Muscle of arm (tissue), 12 donors: ENCODE results near the gene WFDC9. TPM values are rescaled to one million over a fixed set of nuclear protein-coding genes. Genes with fewer than 3 reads are reported as not detected.
"Not testable (repeated sequence)": the region's sequence is repeated elsewhere in the genome, so short reads cannot be mapped to it uniquely, and the experiment has no call there.

Source experiments
- DNase-seq: peaks from one replicate; pipeline ENCODE4 v3.0.0-alpha.2; 2013
- polyA plus RNA-seq, 12 donors: library from polyadenylated mRNA; unstranded; fragments of 120-200 nt; gene quantifications; one replicate each; pipeline ENCODE4 v1.2.1, GENCODE V29; 2013; ENCODE audit not compliant: insufficient read length in 12 of 12

The WFDC9 gene
- polyA plus RNA-seq, 12 donors = not detected

- DNase-seq = no peak
Measured at GRCh38 chr20:45592574-45593189, 38.4 kb downstream of the WFDC9 start.

GRCh38 chr20:45589725-45590124 lies 41.4 kb downstream of the WFDC9 start:
- no peak for DNase-seq

GRCh38 chr20:45588800-45589199 lies 42.3 kb downstream of the WFDC9 start:
- DNase-seq = no peak

- not testable (repeated sequence) for DNase-seq
Measured at GRCh38 chr20:45585986-45586385, 45.1 kb downstream of the WFDC9 start.

- not testable (repeated sequence) for DNase-seq
Measured at GRCh38 chr20:45584294-45584693, 46.8 kb downstream of the WFDC9 start.

GRCh38 chr20:45583502-45583901 lies 47.6 kb downstream of the WFDC9 start:
- DNase-seq = no peak

GRCh38 chr20:45581702-45582101 lies 49.4 kb downstream of the WFDC9 start:
- DNase-seq = no peak

- DNase-seq = no peak
Measured at GRCh38 chr20:45579184-45579583, 51.9 kb downstream of the WFDC9 start, which contains the start of gene WFDC8. Gene WFDC8, minus strand, starts transcription at chr20:45579284. Its CDS starts 37 bp downstream, at chr20:45579247.

- no peak for DNase-seq
Measured at GRCh38 chr20:45578231-45578630, 52.9 kb downstream of the WFDC9 start.

- DNase-seq = no peak
Measured at GRCh38 chr20:45576995-45577394, 54.1 kb downstream of the WFDC9 start.

- DNase-seq = no peak
Measured at GRCh38 chr20:45575931-45576330, 55.2 kb downstream of the WFDC9 start.

- not testable (repeated sequence) for DNase-seq
Measured at GRCh38 chr20:45569650-45570049, 61.4 kb downstream of the WFDC9 start.

- DNase-seq = no peak
Measured at GRCh38 chr20:45564760-45565276, 66.3 kb downstream of the WFDC9 start.

Other genes starting within 250 kb of the WFDC9 start
- gene DBNDD2, start 223.0 kb downstream of the WFDC9 start, polyA plus RNA-seq = 10 to 100 TPM in 11 of 12 donors, not detected in 1; 19.2 to 31.0 (median 25.6) TPM
- 10 to 100 TPM in 11 of 12 donors, not detected in 1; 65.2 to 97.6 (median 73.5) TPM for gene PIGT, start 215.1 kb downstream of the WFDC9 start, polyA plus RNA-seq
- 1 to 10 TPM in 5 of 12 donors, under 1 TPM in 2, not detected in 5; 0.74 to 4.2 (median 1.2) TPM for gene WFDC2, start 161.5 kb downstream of the WFDC9 start, polyA plus RNA-seq
- gene SPINT3, start 115.7 kb downstream of the WFDC9 start, polyA plus RNA-seq = not detected
- not detected for gene WFDC6, start 91.8 kb downstream of the WFDC9 start, polyA plus RNA-seq
- under 1 TPM in 2 of 12 donors, not detected in 10; 0.07 to 0.11 TPM for gene EPPIN, start 83.9 kb downstream of the WFDC9 start, polyA plus RNA-seq
- not detected for gene WFDC8, start 52.0 kb downstream of the WFDC9 start, polyA plus RNA-seq
- gene WFDC10A, start 1.5 kb downstream of the WFDC9 start, polyA plus RNA-seq = not detected
- gene WFDC11, start 39.0 kb upstream of the WFDC9 start, polyA plus RNA-seq = not detected
- gene WFDC13, start 70.8 kb upstream of the WFDC9 start, polyA plus RNA-seq = under 1 TPM in 1 of 12 donors, not detected in 11; 0.13 TPM
- gene WFDC10B, start 73.7 kb upstream of the WFDC9 start, polyA plus RNA-seq = not detected
- not detected for gene SPINT4, start 91.1 kb upstream of the WFDC9 start, polyA plus RNA-seq
- 1 to 10 TPM in 3 of 12 donors, under 1 TPM in 6, not detected in 3; 0.18 to 1.8 (median 0.74) TPM for gene WFDC3, start 160.6 kb upstream of the WFDC9 start, polyA plus RNA-seq
- 10 to 100 TPM in 11 of 12 donors, not detected in 1; 33.2 to 55.0 (median 45.1) TPM for gene DNTTIP1, start 160.7 kb upstream of the WFDC9 start, polyA plus RNA-seq
- 10 to 100 TPM in 11 of 12 donors, not detected in 1; 19.8 to 66.7 (median 30.8) TPM for gene UBE2C, start 181.4 kb upstream of the WFDC9 start, polyA plus RNA-seq
- gene TNNC2, start 196.0 kb upstream of the WFDC9 start, polyA plus RNA-seq = 1,000 to 10,000 TPM; 1,517 to 8,366 (median 5,425) TPM
- gene SNX21, start 202.5 kb upstream of the WFDC9 start, polyA plus RNA-seq = 10 to 100 TPM in 11 of 12 donors, not detected in 1; 14.4 to 30.9 (median 22.4) TPM
- gene ACOT8, start 226.1 kb upstream of the WFDC9 start, polyA plus RNA-seq = 10 to 100 TPM in 11 of 12 donors, not detected in 1; 14.1 to 28.6 (median 22.1) TPM
- gene ZSWIM3, start 226.3 kb upstream of the WFDC9 start, polyA plus RNA-seq = 1 to 10 TPM in 10 of 12 donors, not detected in 2; 3.0 to 4.1 (median 3.5) TPM
- 10 to 100 TPM in 6 of 12 donors, 1 to 10 TPM in 5, not detected in 1; 5.0 to 14.3 (median 10.2) TPM for gene ZSWIM1, start 249.9 kb upstream of the WFDC9 start, polyA plus RNA-seq